ENCODE data around the gene CCDC146.

- TF ChIP-seq ZFX (IDR thresholded peaks at IDR 0.05) (no peak), CTCF (conservative IDR thresholded peaks at IDR 0.05) (no peak)
Measured at GRCh38 chr7:77337456-77337990, 215.1 kb downstream of the CCDC146 start.

Data from C4-2B (cell line).